Left ventricle myocardium superior (tissue), 1 donor: Measurements from ENCODE around the gene ALDH16A1. TPM values are rescaled to one million over a fixed set of nuclear protein-coding genes. Genes with fewer than 3 reads are reported as not detected.
"Not testable (repeated sequence)": the region's sequence is repeated elsewhere in the genome, so short reads cannot be mapped to it uniquely, and the experiment has no call there.

Experiments used
- ATAC-seq: fragments of 200-7000 bp; cut with Tn5 transposase; one replicate; pipeline ENCODE4 v1.9.1; 2020; ENCODE audit warnings: mild to moderate bottlenecking, moderate library complexity
- DNase-seq: peaks from one replicate; pipeline ENCODE4 v3.0.0-alpha.2; 2020
- intact Hi-C: fragments of 100-400 bp; cut with micrococcal nuclease; formaldehyde crosslinking; loops from one replicate; pipeline ENCODE4 v1.11.0; 2022
- total RNA-seq: library from RNA; stranded (reverse); fragmentation: NEBNext Ultra II Directional; extraction: Animal tissue kit (Norgen Biotek cat#: 25700); gene quantifications from one replicate; pipeline ENCODE4 v1.2.1, GENCODE V29; 2021
- donor health status: DM: no; HTN: yes; CAD: no; lungs with severe emphysema.

Gene ALDH16A1
- total RNA-seq, 1 donor from 2014 or later = 11.5 TPM

GRCh38 chr19:49453757-49454240, 774 bp downstream of the ALDH16A1 start:
- DNase-seq (no peak), ATAC-seq (no peak)
- intact Hi-C loops = no loop called here

- intact Hi-C loops = no loop called here
Observed at GRCh38 chr19:49455773-49456172, 2.7 kb downstream of the ALDH16A1 start.

GRCh38 chr19:49456326-49456725, 3.3 kb downstream of the ALDH16A1 start:
- intact Hi-C loops = no loop called here
- DNase-seq = no peak
- ATAC-seq = no peak

More at GRCh38 chr19:49455773-49456172, 2.7 kb downstream of the ALDH16A1 start:
- no peak for ATAC-seq
- DNase-seq = no peak

- intact Hi-C loops = no loop called here
- ATAC-seq = no peak
- no peak for DNase-seq
Observed at GRCh38 chr19:49458567-49458903, 5.5 kb downstream of the ALDH16A1 start.

- no peak for DNase-seq
- ATAC-seq = no peak
- intact Hi-C loops = no loop called here
Observed at GRCh38 chr19:49459388-49459787, 6.4 kb downstream of the ALDH16A1 start.

GRCh38 chr19:49461130-49461529, 8.1 kb downstream of the ALDH16A1 start:
- intact Hi-C loops, ATAC-seq, DNase-seq: not testable (repeated sequence)

- ATAC-seq = no peak
- DNase-seq = no peak
- intact Hi-C loops = no loop called here
Observed at GRCh38 chr19:49461656-49462055, 8.6 kb downstream of the ALDH16A1 start.

- intact Hi-C loops = no loop called here
Observed at GRCh38 chr19:49462492-49462891, 9.5 kb downstream of the ALDH16A1 start.

GRCh38 chr19:49463960-49464740, 11.1 kb downstream of the ALDH16A1 start:
- no peak for ATAC-seq
- intact Hi-C loops = no loop called here
- no peak for DNase-seq

More at GRCh38 chr19:49462492-49462891, 9.5 kb downstream of the ALDH16A1 start:
- ATAC-seq (no peak), DNase-seq (no peak)

- intact Hi-C loops = no loop called here
- DNase-seq (no peak), ATAC-seq (no peak)
Observed at GRCh38 chr19:49465371-49465770, 12.3 kb downstream of the ALDH16A1 start.

- ATAC-seq = no peak
- intact Hi-C loops = no loop called here
Observed at GRCh38 chr19:49468199-49468598, 15.2 kb downstream of the ALDH16A1 start.

GRCh38 chr19:49468746-49469447, 15.9 kb downstream of the ALDH16A1 start:
- peak; percentile 83 for DNase-seq
- intact Hi-C loops = no loop called here
- peak; percentile 87 for ATAC-seq

More at GRCh38 chr19:49468199-49468598, 15.2 kb downstream of the ALDH16A1 start:
- DNase-seq = no peak

- DNase-seq = no peak
Observed at GRCh38 chr19:49469828-49470614, 17.0 kb downstream of the ALDH16A1 start.

GRCh38 chr19:49470615-49470978, 17.6 kb downstream of the ALDH16A1 start:
- ATAC-seq (no peak), DNase-seq (no peak)
- intact Hi-C loops = no loop called here

More at GRCh38 chr19:49469828-49470614, 17.0 kb downstream of the ALDH16A1 start:
- intact Hi-C loops = no loop called here
- ATAC-seq = no peak

GRCh38 chr19:49472936-49473335, 19.9 kb downstream of the ALDH16A1 start:
- intact Hi-C loops = no loop called here
- ATAC-seq (no peak), DNase-seq (no peak)

- ATAC-seq, intact Hi-C loops, DNase-seq: not testable (repeated sequence)
Observed at GRCh38 chr19:49473501-49473867, 20.5 kb downstream of the ALDH16A1 start.

- intact Hi-C loops = no loop called here
- ATAC-seq (peak; percentile 75), DNase-seq (peak; percentile 88)
Observed at GRCh38 chr19:49473868-49474541, 21.0 kb downstream of the ALDH16A1 start, which contains the start of gene FLT3LG. Gene FLT3LG (plus strand): TSS chr19:49474215. CDS start chr19:49474640, 425 bp downstream.

GRCh38 chr19:49474542-49474924, 21.5 kb downstream of the ALDH16A1 start:
- intact Hi-C loops = no loop called here
- ATAC-seq = peak; percentile 1

More at GRCh38 chr19:49474542-49474924, 21.5 kb downstream of the ALDH16A1 start:
- DNase-seq = no peak
